Measurements from ENCODE around the gene WBP1L. TPM values are rescaled to one million over a fixed set of nuclear protein-coding genes. Genes with fewer than 3 reads are reported as not detected.
"Not testable (repeated sequence)": the region's sequence is repeated elsewhere in the genome, so short reads cannot be mapped to it uniquely, and the experiment has no call there.

WBP1L gene
- total RNA-seq, 6 experiments from 2014 or later, result 34.9 to 40.7 (median 38.6) TPM

GRCh38 chr10:102835007-102835482 is 91.3 kb downstream of the WBP1L start:
- TF ChIP-seq CTCF (IDR thresholded peaks at IDR 0.05), result peak; percentile 92
- DNase-seq, result peak; percentile 58
- H3K4me3 Mint-ChIP-seq, result no peak overlapping the region
- H3K4me1 Mint-ChIP-seq (ENCODE audit: low read depth), result peaks cover 20% of the 10 kb centered on the region
- H3K36me3 Mint-ChIP-seq (ENCODE audit: low read depth), result peaks cover 21% of the 10 kb centered on the region
- no peak overlapping the region for H3K27ac Mint-ChIP-seq
- H3K27me3 Mint-ChIP-seq (ENCODE audit: insufficient read depth), result peaks cover 22% of the 10 kb centered on the region
- H3K9me3 Mint-ChIP-seq, result peaks cover 23% of the 10 kb centered on the region

GRCh38 chr10:102837230-102837721 is 93.5 kb downstream of the WBP1L start, which contains the start of gene CYP17A1:
CYP17A1 (minus strand) TSS chr10:102837413; CDS start chr10:102837361, 52 bp downstream.
- no peak for TF ChIP-seq CTCF (IDR thresholded peaks at IDR 0.05)
- Mint-ChIP-seq H3K27me3 (ENCODE audit: insufficient read depth) (peaks cover 28% of the 10 kb centered on the region), H3K4me1 (ENCODE audit: low read depth) (peaks cover 13% of the 10 kb centered on the region), H3K36me3 (ENCODE audit: low read depth) (peaks cover 21% of the 10 kb centered on the region), H3K9me3 (peaks cover 23% of the 10 kb centered on the region), H3K27ac (no peak within 1 kb of the TSS), H3K4me3 (no peak within 1 kb of the TSS)
- DNase-seq, result no peak

GRCh38 chr10:102838276-102838927 is 94.7 kb downstream of the WBP1L start:
- not testable (repeated sequence) for H3K4me1 Mint-ChIP-seq (ENCODE audit: low read depth); DNase-seq; H3K4me3 Mint-ChIP-seq; H3K27ac Mint-ChIP-seq
- Mint-ChIP-seq H3K36me3 (ENCODE audit: low read depth) (peaks cover 29% of the 10 kb centered on the region), H3K27me3 (ENCODE audit: insufficient read depth) (peaks cover 24% of the 10 kb centered on the region), H3K9me3 (peaks cover 31% of the 10 kb centered on the region)

- peaks cover 34% of the 10 kb centered on the region for H3K36me3 Mint-ChIP-seq (ENCODE audit: low read depth)
- H3K27me3 Mint-ChIP-seq (ENCODE audit: insufficient read depth), result peaks cover 25% of the 10 kb centered on the region
- H3K4me1 Mint-ChIP-seq (ENCODE audit: low read depth), result peaks cover 6% of the 10 kb centered on the region; the same call in 1 of the 2 replicates
- DNase-seq, result no peak
- H3K4me3 Mint-ChIP-seq, result no peak overlapping the region
- H3K27ac Mint-ChIP-seq, result no peak overlapping the region
- peaks cover 39% of the 10 kb centered on the region for H3K9me3 Mint-ChIP-seq
- TF ChIP-seq CTCF (IDR thresholded peaks at IDR 0.05), result no peak
Observed at GRCh38 chr10:102841827-102842345, 98.1 kb downstream of the WBP1L start.

DNA sequence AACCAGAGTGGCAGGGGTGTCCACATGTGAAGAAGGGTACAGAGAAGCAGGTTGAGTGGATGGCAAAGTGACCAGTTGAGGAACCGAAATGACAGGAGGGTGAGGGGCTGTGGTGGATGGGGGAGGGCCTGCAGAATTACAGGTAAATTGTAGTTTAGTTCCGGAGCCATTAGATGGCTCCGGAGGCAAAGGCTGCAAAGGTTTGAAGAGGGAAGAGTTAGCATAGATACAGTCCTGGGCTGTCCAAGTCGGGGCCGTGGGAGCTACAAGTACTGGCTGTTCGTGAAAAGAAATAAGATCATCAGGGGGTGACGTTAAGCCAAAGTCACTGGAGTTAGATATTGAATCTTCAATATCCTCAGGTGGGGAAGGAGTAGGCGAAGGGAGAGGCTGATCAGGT is 99.4 kb downstream of the WBP1L start:
- peaks cover 26% of the 10 kb centered on the region for H3K36me3 Mint-ChIP-seq (ENCODE audit: low read depth)
- DNase-seq, result not testable (repeated sequence)
- H3K27me3 Mint-ChIP-seq (ENCODE audit: insufficient read depth), result peaks cover 23% of the 10 kb centered on the region

DNA sequence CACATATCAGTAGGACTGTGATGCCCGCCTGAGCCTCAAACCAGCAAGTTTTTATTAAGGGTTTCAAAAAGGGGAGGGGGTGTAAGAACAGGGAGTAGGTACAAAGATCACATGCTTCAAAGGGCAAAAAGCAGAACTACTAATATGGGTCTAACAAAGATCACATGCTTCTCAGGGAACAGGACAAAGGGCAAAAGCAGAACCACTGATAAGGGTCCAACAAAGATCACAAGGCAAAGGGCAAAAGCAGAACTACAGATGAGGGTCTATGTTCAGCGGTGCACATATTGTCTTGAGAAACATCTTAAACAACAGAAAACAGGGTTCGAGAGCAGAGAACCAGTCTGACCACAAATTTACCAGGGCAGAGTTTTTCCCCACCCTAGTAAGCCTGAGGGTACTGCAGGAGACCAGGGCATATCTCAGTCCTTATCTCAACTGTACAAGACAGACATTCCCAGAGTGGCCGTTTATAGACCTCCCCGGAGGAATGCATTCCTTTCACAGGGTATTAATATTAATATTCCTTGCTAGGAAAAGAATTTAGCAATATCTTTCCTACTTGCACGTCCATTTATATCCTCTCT is 100.5 kb downstream of the WBP1L start:
- not testable (repeated sequence) for H3K4me1 Mint-ChIP-seq (ENCODE audit: low read depth); DNase-seq; H3K27ac Mint-ChIP-seq; H3K4me3 Mint-ChIP-seq
- Mint-ChIP-seq H3K27me3 (ENCODE audit: insufficient read depth) (peaks cover 19% of the 10 kb centered on the region), H3K9me3 (peaks cover 19% of the 10 kb centered on the region), H3K36me3 (ENCODE audit: low read depth) (peaks cover 15% of the 10 kb centered on the region)

More for the DNA sequence above, 99.4 kb downstream of the WBP1L start:
- not testable (repeated sequence) for H3K4me1 Mint-ChIP-seq (ENCODE audit: low read depth); H3K27ac Mint-ChIP-seq; H3K4me3 Mint-ChIP-seq
- H3K9me3 Mint-ChIP-seq, result peaks cover 31% of the 10 kb centered on the region

Measured in HFFc6 (cell line).